Non-pigmented ciliary epithelial cell (primary cell): ENCODE data around the gene GORAB.

Experiments used
- DNase-seq: peaks from one replicate; pipeline ENCODE4 v3.0.0-alpha.2; 2010; ENCODE audit warnings: low read depth

The GORAB gene

GRCh38 chr1:170538687-170539086, 6.7 kb downstream of the GORAB start:
- DNase-seq = no peak

- DNase-seq = no peak
These were observed 7.2 kb downstream of the GORAB start for GRCh38 chr1:170539154-170539553.

- no peak for DNase-seq
These were observed 12.7 kb downstream of the GORAB start for GRCh38 chr1:170544624-170545023.

GRCh38 chr1:170545476-170545875, 13.5 kb downstream of the GORAB start:
- DNase-seq = no peak

- DNase-seq = no peak
These were observed 15.3 kb downstream of the GORAB start for GRCh38 chr1:170547255-170547654.

- DNase-seq = no peak
These were observed 16.5 kb downstream of the GORAB start for GRCh38 chr1:170548497-170548896.

GRCh38 chr1:170555370-170555769, 23.4 kb downstream of the GORAB start:
- DNase-seq = no peak

GRCh38 chr1:170556917-170557316, 25.0 kb downstream of the GORAB start:
- no peak for DNase-seq

- DNase-seq = no peak
These were observed 26.8 kb downstream of the GORAB start for GRCh38 chr1:170558731-170559130.

GRCh38 chr1:170559166-170559565, 27.2 kb downstream of the GORAB start:
- DNase-seq = no peak

- no peak for DNase-seq
These were observed 28.8 kb downstream of the GORAB start for GRCh38 chr1:170560681-170561285.

GRCh38 chr1:170562646-170563338, 30.8 kb downstream of the GORAB start:
- DNase-seq = peak; percentile 76

GRCh38 chr1:170567214-170567613, 35.2 kb downstream of the GORAB start:
- no peak for DNase-seq

- no peak for DNase-seq
These were observed 36.2 kb downstream of the GORAB start for GRCh38 chr1:170568197-170568596.

- no peak for DNase-seq
These were observed 45.0 kb downstream of the GORAB start for GRCh38 chr1:170576980-170577379.

- DNase-seq = no peak
These were observed 46.4 kb downstream of the GORAB start for GRCh38 chr1:170578359-170578758.

GRCh38 chr1:170580636-170581440, 48.9 kb downstream of the GORAB start:
- no peak for DNase-seq

- DNase-seq = no peak
These were observed 51.2 kb downstream of the GORAB start for GRCh38 chr1:170583186-170583585.

GRCh38 chr1:170586321-170587252, 54.6 kb downstream of the GORAB start:
- no peak for DNase-seq

- DNase-seq = no peak
These were observed 55.3 kb downstream of the GORAB start for GRCh38 chr1:170587253-170587593.

GRCh38 chr1:170590921-170591705, 59.1 kb downstream of the GORAB start:
- no peak for DNase-seq
